ENCODE data around the gene FER. TPM values are rescaled to one million over a fixed set of nuclear protein-coding genes. Genes with fewer than 3 reads are reported as not detected.

The FER gene
- total and polyA plus RNA-seq, 2 of the 13 experiments (the other 11 are each of a cell fraction or from before 2014, with no cell fraction given) = 7.9 to 29.0 TPM

DNA sequence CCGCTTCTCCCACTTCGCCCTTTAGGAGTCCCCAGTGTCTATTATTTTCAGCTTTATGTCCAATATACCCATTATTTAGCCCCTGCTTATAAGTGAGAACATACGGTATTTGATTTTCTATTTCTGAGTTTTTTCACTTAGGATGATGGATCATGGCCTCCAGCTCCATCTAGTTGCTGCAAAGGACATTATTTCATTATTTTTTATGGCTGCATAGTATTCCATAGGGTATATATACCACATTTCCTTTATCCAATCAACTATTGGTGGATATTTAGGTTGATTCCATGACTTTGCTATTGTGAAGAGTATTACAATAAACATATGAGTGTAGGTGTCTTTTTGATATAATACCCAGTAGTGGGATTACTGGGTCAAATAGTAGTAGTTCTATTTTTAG lies 162.9 kb downstream of the FER start:
- in situ Hi-C loops (cut with HindIII; ENCODE audit: extremely low pct_ligation_motif_present, low pct_unique_long_range_greater_than_20kb) = loop anchor here (25.0 kb wide), 1 partner anchor 777 kb away; the partner anchor contains the start of gene MAN2A1
- FAIRE-seq = no peak
- no peak overlapping the region for H2AFZ ChIP-seq (ENCODE audit: low read length)
- H4K20me1 ChIP-seq (ENCODE audit: insufficient read depth, low read length) = no peaks in the 10 kb centered on the region
- no peaks in the 10 kb centered on the region for H3K4me1 ChIP-seq (ENCODE audit: insufficient read depth, low read length)
- H3K4me3 ChIP-seq (replicated peaks in 1 of 3; ENCODE audit: insufficient read depth in 1 of 3, low read depth in 2 of 3, low read length in 3 of 3) = no peak overlapping the region
- ChIA-PET CTCF (ENCODE audit: low intra/inter-chr PET ratio, low total read pairs) (no interaction called here), POLR2A (no interaction called here)
- ATAC-seq = no peak
- TF ChIP-seq SPEN (CRISPR knock-in tag; IDR thresholded peaks at IDR 0.05; ENCODE audit: low read depth) = no peak
- no peak for TF ChIP-seq ZNF609 (CRISPR knock-in tag; IDR thresholded peaks at IDR 0.05; ENCODE audit: borderline replicate concordance)
- no peak for TF ChIP-seq PITX1 (CRISPR knock-in tag; IDR thresholded peaks at IDR 0.05)
- TF ChIP-seq RNF2 (conservative IDR thresholded peaks at IDR 0.05; ENCODE audit: low read depth) = no peak
- no peak for TF ChIP-seq ZNF615 (CRISPR knock-in tag; IDR thresholded peaks at IDR 0.05; ENCODE audit: borderline replicate concordance)
- H3K9me3 ChIP-seq (ENCODE audit: low read length) = no peaks in the 10 kb centered on the region
- H3K79me2 ChIP-seq (ENCODE audit: insufficient read depth, low read length) = no peaks in the 10 kb centered on the region
- no peak overlapping the region for H3K4me2 ChIP-seq (ENCODE audit: low read depth, low read length)
- WGBS (ENCODE audit: low lambda C conversion rate) = 96% methylated on average over 3 of the region's 3 CpGs
- no TSS peak for BruUV-seq (replicated peaks)
- DNase-seq (ENCODE audit: low spot score) = no peak
- intact Hi-C loops (cut with micrococcal nuclease; ENCODE audit: unreplicated experiment) = no loop called here
- H3K27me3 ChIP-seq (ENCODE audit: control insufficient read depth in 1 of 2, insufficient read depth in 2 of 2, low read length in 2 of 2) = no peaks in the 10 kb centered on the region
- no peak overlapping the region for H3K27ac ChIP-seq (ENCODE audit: extremely low read length, insufficient read depth, low read length)
- no peaks in the 10 kb centered on the region for H3K36me3 ChIP-seq (replicated peaks in 1 of 2; ENCODE audit: control insufficient read depth in 1 of 2, insufficient read depth in 2 of 2, low read length in 2 of 2)
- H3K9ac ChIP-seq (ENCODE audit: insufficient read depth, low read depth, low read length) = no peak overlapping the region

All from HepG2 (cell line).